Measurements from ENCODE around the gene LPCAT3.
A peak's percentile ranks its signal among the peaks of the same experiment; 100 is the strongest.

LPCAT3 gene

DNA sequence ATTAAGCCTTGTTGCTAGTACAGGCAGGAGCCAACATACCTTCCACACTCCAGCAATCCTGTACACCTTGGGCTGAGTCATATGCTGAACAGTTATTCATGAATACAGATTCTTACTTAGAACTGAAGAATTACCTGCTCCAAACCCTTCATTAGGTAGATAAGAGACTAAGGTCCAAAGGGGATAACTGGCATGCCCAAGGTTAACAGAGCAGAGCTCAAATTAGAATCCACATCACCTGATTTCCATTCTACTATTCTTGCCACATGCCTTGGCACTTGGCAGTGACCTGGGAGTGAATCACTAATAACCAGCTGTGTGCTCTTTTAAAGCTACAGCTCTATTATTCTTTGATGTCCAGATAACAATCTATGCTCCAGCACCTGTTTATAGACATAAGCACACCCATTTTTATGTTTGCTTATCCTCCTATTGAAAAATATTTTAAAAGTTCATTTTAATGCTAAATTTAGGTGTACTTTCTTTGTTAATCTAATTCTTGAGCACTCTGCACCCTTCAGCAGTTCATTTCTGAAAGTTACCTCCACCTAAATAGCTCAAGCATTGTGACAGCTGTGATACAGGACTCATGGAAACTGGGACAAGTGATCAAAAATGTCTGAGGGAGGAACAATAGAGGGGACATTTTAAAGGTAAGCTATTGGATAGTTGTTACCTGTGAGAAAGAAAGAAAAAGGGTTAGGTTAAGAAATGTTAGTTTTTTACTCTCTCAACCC lies 19.4 kb downstream of the LPCAT3 start:
- no peak for DNase-seq (ENCODE audit: low read depth in 2 of 2)

GRCh38 chr12:6996040-6996441 lies 22.2 kb downstream of the LPCAT3 start:
- DNase-seq (ENCODE audit: low read depth in 2 of 2) = no peak

DNA sequence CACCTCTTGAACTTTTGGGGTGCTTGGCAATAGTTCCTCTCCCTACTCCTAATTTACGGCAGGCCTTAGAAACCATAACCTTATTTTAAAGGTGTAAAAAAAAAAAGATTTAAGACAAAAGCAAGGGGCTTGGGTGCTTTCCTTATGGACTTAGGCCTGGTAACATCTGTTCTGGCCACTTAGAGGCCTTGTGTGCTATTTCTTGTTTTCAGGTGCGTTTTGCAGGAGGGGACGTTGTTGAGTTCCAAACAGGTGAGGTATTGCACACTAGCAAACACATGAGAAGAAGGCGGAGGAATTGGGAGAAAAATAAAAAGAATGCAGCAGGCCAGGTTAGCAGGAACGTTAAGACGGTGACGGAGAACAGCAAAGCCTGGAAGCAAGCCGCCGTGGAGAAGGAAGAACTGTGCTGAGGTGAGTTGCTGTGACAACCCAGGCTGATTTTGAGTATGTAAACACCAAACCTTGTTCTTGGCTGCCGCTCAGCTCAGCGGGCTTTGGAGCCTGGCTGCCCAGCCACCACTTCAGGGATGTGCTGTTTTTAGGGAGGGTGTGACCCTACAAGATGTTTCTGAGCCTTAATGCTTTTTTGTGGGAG lies 30.2 kb downstream of the LPCAT3 start:
- DNase-seq (ENCODE audit: low read depth in 2 of 2) = no peak

- DNase-seq (ENCODE audit: low read depth in 2 of 2) = no peak
These were observed 35.7 kb downstream of the LPCAT3 start for GRCh38 chr12:6982532-6982931.

GRCh38 chr12:6981152-6982052 lies 36.9 kb downstream of the LPCAT3 start:
- DNase-seq (ENCODE audit: low read depth in 2 of 2) = no peak

- DNase-seq (ENCODE audit: low read depth in 2 of 2) = no peak
These were observed 37.5 kb downstream of the LPCAT3 start for GRCh38 chr12:6980740-6981139.

DNA sequence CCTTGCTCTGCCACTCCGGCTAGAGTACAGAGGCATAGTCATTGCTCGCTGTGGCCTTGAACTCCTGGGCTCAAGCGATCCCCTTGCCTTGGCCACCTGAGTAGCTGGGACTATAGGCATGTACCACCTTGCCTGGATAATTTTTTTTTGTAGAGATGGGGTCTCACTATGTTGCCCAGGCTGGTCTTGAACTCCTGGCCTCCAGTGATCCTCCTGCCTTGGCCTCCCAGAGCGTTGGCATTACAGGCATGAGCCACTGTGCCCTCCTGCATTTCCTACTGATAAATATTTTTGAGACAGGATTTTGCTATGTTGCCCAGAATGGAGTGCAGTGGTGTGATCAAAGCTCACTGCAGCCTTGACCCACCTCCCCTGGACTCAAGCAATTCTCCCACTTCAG lies 38.2 kb downstream of the LPCAT3 start:
- no peak for DNase-seq (ENCODE audit: low read depth in 2 of 2)

GRCh38 chr12:6979453-6979852 lies 38.8 kb downstream of the LPCAT3 start:
- DNase-seq (ENCODE audit: low read depth in 2 of 2) = no peak

DNA sequence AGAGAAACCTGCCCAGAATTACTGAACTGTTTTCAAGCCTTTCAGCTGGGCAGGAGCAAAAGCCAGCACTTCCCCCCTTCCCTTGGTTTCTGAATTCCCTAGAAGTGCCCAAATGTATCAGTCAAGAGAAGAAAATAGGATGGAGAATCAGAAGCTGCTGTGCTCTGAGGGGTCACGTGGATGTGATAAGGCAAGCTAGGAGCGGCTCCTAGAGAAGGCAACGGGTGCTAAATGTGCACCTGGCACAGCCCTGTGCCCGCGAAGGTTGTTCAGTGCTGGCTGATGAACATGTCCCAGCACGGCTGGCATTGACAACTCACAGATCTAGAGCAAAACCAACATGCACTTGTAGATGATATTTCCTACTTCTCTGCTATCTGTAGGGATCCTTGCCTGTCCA lies 39.3 kb downstream of the LPCAT3 start:
- DNase-seq (ENCODE audit: low read depth in 2 of 2) = no peak

DNA sequence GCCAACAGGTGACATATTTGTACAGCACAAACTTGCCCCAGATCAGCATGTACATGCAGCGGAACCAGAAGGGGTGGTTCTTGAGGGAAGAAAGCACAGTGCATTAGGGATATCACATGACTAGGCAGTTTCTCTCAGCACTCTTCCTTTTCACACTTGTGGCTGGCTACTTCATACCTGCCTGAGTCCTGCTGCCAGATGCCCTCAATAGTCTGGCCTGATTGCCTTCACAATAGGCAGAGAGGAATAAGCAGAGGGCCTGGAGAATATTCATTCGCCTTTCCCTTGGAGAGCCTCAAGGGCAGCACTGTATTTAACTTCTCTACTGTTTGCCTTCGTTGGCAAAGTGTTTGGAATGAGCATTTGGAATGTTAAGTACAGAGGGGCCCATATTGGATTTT lies 39.7 kb downstream of the LPCAT3 start:
- DNase-seq (ENCODE audit: low read depth in 2 of 2) = no peak

DNA sequence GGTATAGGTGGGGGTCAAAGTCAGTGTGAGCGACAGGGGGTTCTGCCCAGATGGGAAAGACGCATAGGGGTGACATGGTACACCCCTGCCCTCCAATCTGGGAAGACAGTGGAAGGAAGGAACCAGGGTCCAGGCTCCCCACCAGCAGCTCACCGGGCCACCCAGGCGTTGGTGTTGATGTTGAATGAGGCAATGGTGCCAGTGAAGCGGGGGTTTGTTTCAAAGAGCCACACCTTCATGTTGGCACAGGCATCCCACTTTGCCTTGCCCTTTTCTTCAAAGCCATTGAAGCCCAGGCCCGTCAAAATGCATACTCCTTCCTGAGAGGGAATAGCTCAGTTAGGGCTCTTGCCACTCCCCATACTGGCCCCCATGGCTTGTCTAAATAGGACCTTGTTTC lies 40.1 kb downstream of the LPCAT3 start:
- DNase-seq (ENCODE audit: low read depth in 2 of 2) = no peak

DNA sequence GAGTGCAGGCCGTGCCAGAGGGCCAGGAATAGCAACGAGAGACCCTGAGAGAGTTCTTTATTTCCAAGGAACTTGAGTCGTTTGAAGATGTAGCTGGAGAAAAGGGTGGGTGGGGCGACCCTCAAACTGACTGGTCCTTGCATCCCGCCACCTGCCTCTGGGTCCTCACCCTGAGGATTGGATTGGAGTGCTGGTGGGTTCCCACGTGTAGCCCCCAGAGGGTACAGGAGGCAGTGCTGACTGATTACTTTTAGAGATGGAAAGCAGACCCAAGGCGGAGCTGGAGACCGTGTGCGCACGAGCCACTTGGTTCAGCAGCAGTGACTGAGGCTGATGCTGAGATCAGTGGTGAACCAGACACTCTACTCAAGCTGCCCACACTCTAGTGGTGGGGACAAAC lies 40.6 kb downstream of the LPCAT3 start:
- no peak for DNase-seq (ENCODE audit: low read depth in 2 of 2)

DNA sequence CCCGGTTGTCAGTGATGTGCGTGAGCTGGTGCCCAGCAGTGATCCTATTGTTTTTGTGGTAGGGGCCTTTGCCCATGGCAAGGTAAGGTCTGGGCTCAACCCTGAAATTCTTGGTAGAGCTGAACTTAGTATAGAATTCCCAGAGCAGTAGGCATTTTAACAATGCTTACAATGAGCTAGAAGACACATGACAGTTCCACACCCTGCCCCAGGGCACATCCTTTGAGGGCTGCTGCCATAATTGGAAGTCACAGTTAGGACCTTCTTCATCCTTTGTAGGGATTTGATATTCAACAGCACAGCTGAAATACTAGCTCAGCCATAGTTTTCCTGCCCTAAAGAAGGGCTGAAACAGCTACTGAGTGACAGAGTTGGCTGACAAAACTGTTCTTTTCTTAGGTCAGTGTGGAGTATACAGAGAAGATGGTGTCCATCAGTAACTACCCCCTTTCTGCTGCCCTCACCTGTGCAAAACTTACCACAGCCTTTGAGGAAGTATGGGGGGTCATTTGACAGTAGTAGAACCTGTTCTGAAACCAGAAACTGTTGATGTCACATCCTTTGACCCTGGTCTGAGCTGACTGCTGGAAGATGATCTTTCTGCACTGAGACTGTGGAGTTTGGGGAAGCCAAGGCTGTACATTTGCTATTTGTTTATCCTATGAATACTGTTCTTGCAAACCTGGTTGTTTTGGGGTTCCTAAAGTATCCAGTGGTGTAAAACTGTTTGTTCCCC lies 42.8 kb downstream of the LPCAT3 start:
- no peak for DNase-seq (ENCODE audit: low read depth in 2 of 2)

DNA sequence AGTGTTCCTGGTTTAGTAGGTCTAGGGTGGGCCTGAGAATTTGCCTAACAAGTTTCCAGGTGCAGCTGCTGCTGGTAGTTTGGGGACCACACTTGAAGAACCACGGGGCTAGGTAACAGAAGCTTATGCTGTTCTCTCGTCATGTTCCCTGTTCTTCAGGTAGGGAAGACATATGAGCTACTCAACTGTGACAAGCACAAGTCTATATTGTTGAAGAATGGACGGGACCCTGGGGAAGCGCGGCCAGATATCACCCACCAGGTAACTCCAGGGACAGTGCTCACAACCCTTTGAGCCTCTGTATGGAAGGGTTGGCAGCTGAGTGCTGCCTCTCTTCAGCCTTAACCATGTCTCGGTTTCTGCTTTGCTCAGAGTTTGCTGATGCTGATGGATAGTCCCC lies 44.1 kb downstream of the LPCAT3 start:
- no peak for DNase-seq (ENCODE audit: low read depth in 2 of 2)

GRCh38 chr12:6970096-6970527 lies 48.2 kb downstream of the LPCAT3 start:
- DNase-seq (ENCODE audit: low read depth in 2 of 2) = no peak

GRCh38 chr12:6968426-6968825 lies 49.9 kb downstream of the LPCAT3 start:
- no peak for DNase-seq (ENCODE audit: low read depth in 2 of 2)

DNA sequence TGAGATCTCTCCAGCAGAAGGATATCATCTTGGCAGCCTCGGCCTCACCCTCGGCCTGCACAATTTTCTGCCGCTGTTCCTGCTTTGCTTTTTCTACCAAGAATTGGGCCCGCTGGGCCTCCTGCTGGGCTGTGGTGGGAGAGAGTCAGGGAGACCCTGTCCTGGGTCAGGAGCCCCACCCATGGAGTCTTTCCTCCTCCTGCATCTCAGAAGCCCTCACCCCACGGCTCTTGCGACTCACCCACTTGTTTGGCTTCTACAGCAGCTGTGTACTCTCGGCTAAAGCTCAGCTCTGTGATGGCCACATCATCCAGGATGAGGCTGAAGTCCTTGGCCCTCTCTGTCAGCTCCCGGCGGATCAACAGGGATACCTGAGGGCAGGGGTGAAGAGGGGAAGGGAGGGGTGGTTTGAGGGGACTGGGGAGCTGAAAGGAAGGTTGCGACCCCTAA lies 50.6 kb downstream of the LPCAT3 start:
- DNase-seq (ENCODE audit: low read depth in 2 of 2) = no peak

DNA sequence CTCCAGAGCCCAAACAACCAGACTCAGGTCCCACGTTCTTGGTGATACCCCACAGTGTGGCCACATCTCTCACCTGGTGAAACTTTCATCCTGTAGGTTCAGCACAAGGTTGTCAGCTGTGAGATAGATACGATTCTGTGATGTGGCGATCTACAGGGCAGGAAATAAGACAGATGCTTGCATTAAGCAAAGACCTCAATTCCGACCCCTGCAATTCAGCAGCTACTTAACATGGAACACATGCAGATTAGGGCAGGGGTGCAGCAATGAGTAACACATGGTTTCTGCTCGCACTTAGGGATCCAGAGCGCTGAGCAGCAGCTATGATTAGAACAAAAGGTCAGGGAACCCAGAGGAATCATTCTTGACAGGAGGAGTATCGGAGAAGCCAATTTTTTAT lies 51.9 kb downstream of the LPCAT3 start:
- no peak for DNase-seq (ENCODE audit: low read depth in 2 of 2)

DNA sequence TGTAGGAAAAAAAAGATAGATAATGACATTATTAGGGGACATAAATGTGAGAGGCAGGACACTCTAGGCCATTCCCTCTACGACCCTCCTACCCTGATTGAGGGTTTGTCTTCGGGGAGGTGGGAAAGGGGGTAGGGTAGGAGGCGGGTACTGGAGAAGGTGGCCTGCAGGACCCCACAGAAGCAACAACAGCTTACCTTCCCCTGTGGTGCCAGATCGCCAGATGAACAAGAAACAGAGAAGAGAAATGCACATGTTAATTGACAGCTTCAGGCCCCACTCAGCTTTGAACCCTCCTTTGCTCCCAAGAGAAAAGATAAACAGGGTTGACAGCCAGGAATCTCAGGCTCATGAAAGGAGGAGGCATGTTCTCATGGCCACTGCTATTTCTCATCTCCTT lies 52.6 kb downstream of the LPCAT3 start:
- DNase-seq (ENCODE audit: low read depth in 2 of 2) = no peak

GRCh38 chr12:6965026-6965661 lies 53.1 kb downstream of the LPCAT3 start:
- DNase-seq (ENCODE audit: low read depth in 2 of 2) = peak; percentile 81 to 84

- no peak for DNase-seq (ENCODE audit: low read depth in 2 of 2)
These were observed 53.7 kb downstream of the LPCAT3 start for GRCh38 chr12:6964605-6965025.

Data from stimulated activated CD4-positive, alpha-beta T cell treated with anti-CD3 and anti-CD28 coated beads, Interleukin-12 subunit alpha, Interleukin-12 subunit beta, amount 100 ng/mL, for 24 hours (primary cell).